Neural cell (in vitro differentiated cells): ENCODE results near the gene PPOX.

Experiments used
- CTCF ChIP-seq: fragments of 450-650 bp; IDR thresholded peaks from 2 replicates; pipeline ENCODE4 v1.5.1; 2014; ENCODE audit warnings: antibody characterized with exemption, mild to moderate bottlenecking, moderate library complexity; ENCODE audit not compliant: poor library complexity, severe bottlenecking
- EZH2 ChIP-seq: fragments of 200-600, 300-800 bp; shearing (Covaris generic), sonication (generic); IDR thresholded peaks from 2 replicates; pipeline ENCODE4 v1.6.1; 2014; ENCODE audit warnings: antibody characterized with exemption, low read length, borderline replicate concordance, mild to moderate bottlenecking; ENCODE audit not compliant: insufficient read depth, poor library complexity, severe bottlenecking
- MXI1 ChIP-seq: fragments of 450-650 bp; conservative IDR thresholded peaks from 2 replicates; pipeline ENCODE4 v1.6.1; 2014; ENCODE audit warnings: antibody characterized with exemption, mild to moderate bottlenecking; ENCODE audit not compliant: poor library complexity, severe bottlenecking
- POLR2AphosphoS5 ChIP-seq: IDR thresholded peaks from 2 replicates; pipeline ENCODE4 v1.6.1; 2012
- REST ChIP-seq: IDR thresholded peaks from 2 replicates; pipeline ENCODE4 v1.6.1; 2012; ENCODE audit warnings: borderline replicate concordance
- SMC3 ChIP-seq: fragments of 450-650 bp; conservative IDR thresholded peaks from 2 replicates; pipeline ENCODE4 v1.6.1; 2014; ENCODE audit warnings: antibody characterized with exemption, mild to moderate bottlenecking, moderate library complexity; ENCODE audit not compliant: poor library complexity

GRCh38 chr1:161145832-161146231, 20.4 kb upstream of the PPOX start:
- TF ChIP-seq CTCF, result no peak
- no peak for TF ChIP-seq REST
- TF ChIP-seq POLR2AphosphoS5, result no peak
- no peak for TF ChIP-seq SMC3
- TF ChIP-seq EZH2, result no peak
- TF ChIP-seq MXI1, result no peak
